WTC11 (cell line): ENCODE results near the gene CSHL1.
"Not testable (repeated sequence)": the region's sequence is repeated elsewhere in the genome, so short reads cannot be mapped to it uniquely, and the experiment has no call there.

Experiments used
- CREM ChIP-seq: sonication (generic); formaldehyde crosslinking; IDR thresholded peaks from 2 replicates; pipeline ENCODE4 v1.8.1; 2022; ENCODE audit warnings: mild to moderate bottlenecking, missing genetic modification reagents, moderate library complexity
- ETV6 ChIP-seq: sonication (generic); formaldehyde crosslinking; IDR thresholded peaks from 2 replicates; pipeline ENCODE4 v1.8.1; 2022; ENCODE audit warnings: mild to moderate bottlenecking, missing genetic modification reagents
- GRHL2 ChIP-seq: fragments of 250-450 bp; sonication (Bioruptor Pico); IDR thresholded peaks from 2 replicates; pipeline ENCODE4 v1.8.0; 2022; ENCODE audit warnings: mild to moderate bottlenecking, moderate library complexity; ENCODE audit not compliant: insufficient replicate concordance, severe bottlenecking
- SMAD3 ChIP-seq: sonication (generic); formaldehyde crosslinking; IDR thresholded peaks from 2 replicates; pipeline ENCODE4 v1.8.0; 2022; ENCODE audit warnings: missing genetic modification reagents, mild to moderate bottlenecking, borderline replicate concordance
- ZBTB21 ChIP-seq: sonication (generic); formaldehyde crosslinking; IDR thresholded peaks from 2 replicates; pipeline ENCODE4 v1.8.1; 2023; ENCODE audit warnings: mild to moderate bottlenecking, missing genetic modification reagents, borderline replicate concordance
- ZNF232 ChIP-seq: sonication (generic); formaldehyde crosslinking; IDR thresholded peaks from 2 replicates; pipeline ENCODE4 v1.8.0; 2022; ENCODE audit warnings: mild to moderate bottlenecking, missing genetic modification reagents
- ZNF317 ChIP-seq: sonication (generic); formaldehyde crosslinking; IDR thresholded peaks from 2 replicates; pipeline ENCODE4 v1.8.1; 2023; ENCODE audit warnings: low read depth, mild to moderate bottlenecking, moderate library complexity, missing genetic modification reagents, borderline replicate concordance
- TF ChIP-seq, protein P1 (sequence below): fragments of 200-600 bp; IDR thresholded peaks from 2 replicates; pipeline ENCODE4 v1.8.0; 2022; ENCODE audit warnings: antibody characterized with exemption
- TF ChIP-seq, protein P2 (sequence below): sonication (generic); formaldehyde crosslinking; IDR thresholded peaks from 2 replicates; pipeline ENCODE4 v1.8.1; 2023; ENCODE audit warnings: mild to moderate bottlenecking, missing genetic modification reagents, moderate library complexity
- TF ChIP-seq, protein P3 (sequence below): sonication (generic); formaldehyde crosslinking; conservative IDR thresholded peaks from 2 replicates; pipeline ENCODE4 v1.8.1; 2022; ENCODE audit warnings: mild to moderate bottlenecking, missing genetic modification reagents

DNA sequence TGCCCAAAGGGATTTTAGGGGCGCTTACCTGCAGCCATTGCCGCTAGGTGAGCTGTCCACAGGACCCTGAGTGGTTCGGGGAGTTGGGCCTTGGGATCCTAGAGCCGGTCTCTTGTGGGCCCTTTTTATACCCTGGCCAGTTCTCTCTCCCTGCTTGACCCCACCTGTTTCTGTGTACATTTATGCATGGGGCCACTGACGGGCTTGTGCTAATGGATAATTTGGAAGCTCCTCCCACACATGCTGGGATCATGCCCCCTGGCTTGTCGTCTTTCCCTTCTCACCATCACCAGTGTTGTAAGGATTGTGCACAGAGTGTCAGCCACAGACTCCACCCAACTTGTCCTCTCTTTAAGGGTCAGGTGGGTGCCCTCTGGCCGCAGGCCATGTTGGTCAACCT, 37.5 kb downstream of the CSHL1 start, which contains the start of gene CSH2:
- not testable (repeated sequence) for TF ChIP-seq ZNF232; ZBTB21 (CRISPR knock-in tag); ZNF317 (CRISPR knock-in tag); ETV6 (CRISPR knock-in tag); CREM (CRISPR knock-in tag); SMAD3 (CRISPR knock-in tag); GRHL2 (CRISPR knock-in tag)
- TF ChIP-seq, protein P1, sequence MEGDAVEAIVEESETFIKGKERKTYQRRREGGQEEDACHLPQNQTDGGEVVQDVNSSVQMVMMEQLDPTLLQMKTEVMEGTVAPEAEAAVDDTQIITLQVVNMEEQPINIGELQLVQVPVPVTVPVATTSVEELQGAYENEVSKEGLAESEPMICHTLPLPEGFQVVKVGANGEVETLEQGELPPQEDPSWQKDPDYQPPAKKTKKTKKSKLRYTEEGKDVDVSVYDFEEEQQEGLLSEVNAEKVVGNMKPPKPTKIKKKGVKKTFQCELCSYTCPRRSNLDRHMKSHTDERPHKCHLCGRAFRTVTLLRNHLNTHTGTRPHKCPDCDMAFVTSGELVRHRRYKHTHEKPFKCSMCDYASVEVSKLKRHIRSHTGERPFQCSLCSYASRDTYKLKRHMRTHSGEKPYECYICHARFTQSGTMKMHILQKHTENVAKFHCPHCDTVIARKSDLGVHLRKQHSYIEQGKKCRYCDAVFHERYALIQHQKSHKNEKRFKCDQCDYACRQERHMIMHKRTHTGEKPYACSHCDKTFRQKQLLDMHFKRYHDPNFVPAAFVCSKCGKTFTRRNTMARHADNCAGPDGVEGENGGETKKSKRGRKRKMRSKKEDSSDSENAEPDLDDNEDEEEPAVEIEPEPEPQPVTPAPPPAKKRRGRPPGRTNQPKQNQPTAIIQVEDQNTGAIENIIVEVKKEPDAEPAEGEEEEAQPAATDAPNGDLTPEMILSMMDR = not testable (repeated sequence)
- TF ChIP-seq, protein P2, sequence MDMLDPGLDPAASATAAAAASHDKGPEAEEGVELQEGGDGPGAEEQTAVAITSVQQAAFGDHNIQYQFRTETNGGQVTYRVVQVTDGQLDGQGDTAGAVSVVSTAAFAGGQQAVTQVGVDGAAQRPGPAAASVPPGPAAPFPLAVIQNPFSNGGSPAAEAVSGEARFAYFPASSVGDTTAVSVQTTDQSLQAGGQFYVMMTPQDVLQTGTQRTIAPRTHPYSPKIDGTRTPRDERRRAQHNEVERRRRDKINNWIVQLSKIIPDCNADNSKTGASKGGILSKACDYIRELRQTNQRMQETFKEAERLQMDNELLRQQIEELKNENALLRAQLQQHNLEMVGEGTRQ (CRISPR knock-in tag) = not testable (repeated sequence)
- TF ChIP-seq, protein P3, sequence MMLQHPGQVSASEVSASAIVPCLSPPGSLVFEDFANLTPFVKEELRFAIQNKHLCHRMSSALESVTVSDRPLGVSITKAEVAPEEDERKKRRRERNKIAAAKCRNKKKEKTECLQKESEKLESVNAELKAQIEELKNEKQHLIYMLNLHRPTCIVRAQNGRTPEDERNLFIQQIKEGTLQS (CRISPR knock-in tag) = not testable (repeated sequence)
